GM12878 (cell line): ENCODE results near the gene CPO. TPM values are rescaled to one million over a fixed set of nuclear protein-coding genes. Genes with fewer than 3 reads are reported as not detected.

ENCODE experiments used
- ATAC-seq: fragments of 200-7000 bp; cut with Tn5 transposase; 3 replicates; pipeline ENCODE4 v1.9.1; 2020; ENCODE audit warnings: mild to moderate bottlenecking, moderate library complexity
- BruUV-seq: library from RNA; stranded (reverse); fragments of 400-500 nt; replicated peaks from 2 replicates; lab custom pipeline; 2021; lab: Mats Ljungman, UMichigan
- CTCF ChIA-PET: fragments of 300-600 bp; sonication (Branson Sonifier 250); formaldehyde crosslinking; extraction: SDS; loops from one replicate; lab custom pipeline; 2021; ENCODE audit warnings: inconsistent platforms; lab: Yijun Ruan, JAX
- POLR2A ChIA-PET: fragments of 350-600 bp; formaldehyde crosslinking; extraction: SDS; loops from one replicate; lab custom pipeline; 2021; ENCODE audit warnings: inconsistent platforms; lab: Charles Lee
- RAD21 ChIA-PET: fragments of 300-600 bp; sonication (Branson Sonifier 250); formaldehyde crosslinking; loops from one replicate; lab custom pipeline; 2023; ENCODE audit warnings: antibody characterized with exemption; ENCODE audit not compliant: unreplicated experiment; lab: Charles Lee
- SMC1A ChIA-PET: fragments of 300-600 bp; sonication (Branson Sonifier 250); formaldehyde crosslinking; loops from one replicate; lab custom pipeline; 2023; ENCODE audit not compliant: unreplicated experiment, uncharacterized antibody; lab: Charles Lee
- DNase-seq: peaks from one replicate; pipeline ENCODE4 v3.0.0-alpha.2; 2011; ENCODE audit warnings: low read depth, low spot score
- FAIRE-seq: peaks from 3 replicates; lab custom pipeline; 2011; peaks lifted over from hg19 to GRCh38; lab: Jason Lieb, UNC
- H2AFZ ChIP-seq: 2 replicates; pipeline ENCODE4 v1.6.0; 2011; ENCODE audit warnings: low read depth, low read length, control low read depth; ENCODE audit not compliant: control insufficient read depth
- H3K27ac ChIP-seq: 2 replicates; pipeline ENCODE4 v1.5.1; 2011; ENCODE audit warnings: control low read depth; ENCODE audit not compliant: control insufficient read depth, insufficient read depth
- H3K27me3 ChIP-seq, 2 experiments: replicated peaks in 1 of 2; 2 replicates each; pipeline versions ENCODE4 v1.6.0 to v1.6.1; 2011; ENCODE audit warnings: low read length in 1 of 2; ENCODE audit not compliant: control insufficient read depth in 2 of 2, insufficient read depth in 2 of 2
- H3K36me3 ChIP-seq, 2 experiments: 2 replicates each; pipeline ENCODE4 v1.5.1; 2011; ENCODE audit warnings: low read length in 1 of 2; ENCODE audit not compliant: control insufficient read depth in 2 of 2, insufficient read depth in 2 of 2
- H3K4me1 ChIP-seq: 2 replicates; pipeline ENCODE4 v1.6.1; 2011; ENCODE audit warnings: mild to moderate bottlenecking, low read length, moderate library complexity, mixed read lengths; ENCODE audit not compliant: control insufficient read depth, insufficient read depth
- H3K4me2 ChIP-seq: 2 replicates; pipeline ENCODE4 v1.6.0; 2011; ENCODE audit warnings: control low read depth; ENCODE audit not compliant: control insufficient read depth, insufficient read depth
- H3K4me3 ChIP-seq: fragments of 200-600 bp; sonication (generic); 2 replicates; pipeline ENCODE4 v1.5.1; 2016
- H3K79me2 ChIP-seq: 2 replicates; pipeline ENCODE4 v1.6.0; 2011; ENCODE audit warnings: low read length; ENCODE audit not compliant: control insufficient read depth, insufficient read depth
- H3K9ac ChIP-seq: 2 replicates; pipeline ENCODE4 v1.8.0; 2011; ENCODE audit warnings: low read length, control low read depth, mixed read lengths; ENCODE audit not compliant: control insufficient read depth, insufficient read depth
- H3K9me3 ChIP-seq: replicated peaks from 3 replicates; pipeline ENCODE4 v1.5.1; 2011; ENCODE audit warnings: mild to moderate bottlenecking, low read length; ENCODE audit not compliant: control insufficient read depth, insufficient read depth
- H4K20me1 ChIP-seq: 2 replicates; pipeline ENCODE4 v1.6.0; 2011; ENCODE audit not compliant: control insufficient read depth, insufficient read depth
- BMI1 ChIP-seq: fragments of 450-650 bp; IDR thresholded peaks from 2 replicates; pipeline ENCODE4 v1.6.1; 2016; ENCODE audit warnings: mild to moderate bottlenecking, moderate library complexity, borderline replicate concordance
- CBX3 ChIP-seq: fragments of 200-600 bp; sonication (generic); IDR thresholded peaks from 2 replicates; pipeline ENCODE4 v1.6.1; 2016; ENCODE audit warnings: low read depth, borderline replicate concordance
- CREM ChIP-seq: IDR thresholded peaks from 2 replicates; pipeline ENCODE4 v1.6.1; 2014; ENCODE audit warnings: antibody characterized with exemption, low read depth
- EP300 ChIP-seq, 2 experiments: fragments of 150-350 bp in 1 of 2; IDR thresholded peaks; 2 replicates each; pipeline ENCODE4 v1.6.1; 2011 to 2012; ENCODE audit warnings: low read depth in 2 of 2, low read length in 2 of 2, borderline replicate concordance in 1 of 2, improper control_type of control experiment in 1 of 2, inconsistent platforms in 1 of 2; ENCODE audit not compliant: control insufficient read depth in 1 of 2
- GATAD2B ChIP-seq: fragments of 450-650 bp; conservative IDR thresholded peaks from 2 replicates; pipeline ENCODE4 v1.6.1; 2017; ENCODE audit warnings: low read depth, mild to moderate bottlenecking, moderate library complexity
- HDAC6 ChIP-seq: fragments of 200-600 bp; sonication (generic); IDR thresholded peaks from one replicate; pipeline ENCODE4 v1.8.0; 2017; ENCODE audit warnings: antibody characterized with exemption; ENCODE audit not compliant: unreplicated experiment
- JUND ChIP-seq: IDR thresholded peaks from 2 replicates; pipeline ENCODE4 v1.6.1; 2012; ENCODE audit warnings: low read depth, mild to moderate bottlenecking, low read length, improper control_type of control experiment, moderate library complexity
- KLF5 ChIP-seq: fragments of 450-650 bp; IDR thresholded peaks from 2 replicates; pipeline ENCODE4 v1.6.1; 2014; ENCODE audit warnings: mild to moderate bottlenecking; ENCODE audit not compliant: partially characterized antibody
- NR2C2 ChIP-seq: IDR thresholded peaks from 2 replicates; pipeline ENCODE4 v1.6.1; 2011; ENCODE audit warnings: borderline replicate concordance, low read depth; ENCODE audit not compliant: control insufficient read depth, insufficient read length
- POLR2AphosphoS5 ChIP-seq: IDR thresholded peaks from 2 replicates; pipeline ENCODE4 v1.6.1; 2011; ENCODE audit warnings: mild to moderate bottlenecking, low read length, inconsistent platforms
- WGBS: methylation state at CpG from one replicate; pipeline ENCODE4 v1.1.6; 2016; ENCODE audit warnings: low lambda C conversion rate; ENCODE audit not compliant: insufficient replicate concordance, insufficient coverage; ENCODE audit errors: missing lambda C conversion rate; 5-methylcytosine and 5-hydroxymethylcytosine counted together
- in situ Hi-C: fragments of 300-500 bp; cut with MboI; formaldehyde crosslinking; loops from 9 replicates; pipeline ENCODE4 v1.14.3; 2018; ENCODE audit warnings: mixed read lengths
- intact Hi-C: fragments of 100-400 bp; cut with micrococcal nuclease; formaldehyde crosslinking; loops from one replicate; pipeline ENCODE4 v1.14.2; 2022; ENCODE audit not compliant: unreplicated experiment
- polyA plus RNA-seq, 11 experiments: library from polyadenylated mRNA; depleted of rRNA in 4 of 11; unstranded in 6 of 11; stranded (reverse) in 5 of 11; fragments of >200 nt; fragmentation: Nextera tagmentation in 4 of 11; fragmentation: Illumina TruSeq in 1 of 11; extraction: Ambion mirVana in 4 of 11; extraction: Trizol in 1 of 11; gene quantifications; 1 replicate in 1 of 11; 2 replicates in 10 of 11; pipeline versions ENCODE4 v1.2.1 to v1.2.3, GENCODE V29; 2011 to 2016; ENCODE audit warnings: inconsistent platforms in 2 of 11, missing spikeins in 2 of 11, low read depth in 1 of 11
- total RNA-seq, 4 experiments: library from RNA; depleted of rRNA in 3 of 4; stranded (reverse); fragments of >200 nt in 3 of 4; fragmentation: Illumina TruSeq in 1 of 4; extraction: Trizol in 1 of 4; gene quantifications; 2 replicates each; pipeline versions ENCODE4 v1.2.1 to v1.2.3, GENCODE V29; 2013 to 2021
- TF ChIP-seq, protein P1 (sequence below): fragments of 450-650 bp; IDR thresholded peaks from 2 replicates; pipeline ENCODE4 v1.6.1; 2017; ENCODE audit warnings: mild to moderate bottlenecking, moderate library complexity
- TF ChIP-seq, protein P2 (sequence below): IDR thresholded peaks from 2 replicates; pipeline ENCODE4 v1.6.1; 2011; ENCODE audit warnings: borderline replicate concordance, low read depth, mild to moderate bottlenecking, moderate library complexity, low read length; ENCODE audit not compliant: insufficient read depth, poor library complexity, severe bottlenecking
- TF ChIP-seq, protein P3 (sequence below): fragments of 450-650 bp; IDR thresholded peaks from 2 replicates; pipeline ENCODE4 v1.6.1; 2014; ENCODE audit warnings: mild to moderate bottlenecking

CPO gene
- total and polyA plus RNA-seq, 10 of the 15 experiments (the other 5 are each of a cell fraction or from before 2014, with no cell fraction given): 0.13 to 0.14 TPM; not detected in 8

DNA sequence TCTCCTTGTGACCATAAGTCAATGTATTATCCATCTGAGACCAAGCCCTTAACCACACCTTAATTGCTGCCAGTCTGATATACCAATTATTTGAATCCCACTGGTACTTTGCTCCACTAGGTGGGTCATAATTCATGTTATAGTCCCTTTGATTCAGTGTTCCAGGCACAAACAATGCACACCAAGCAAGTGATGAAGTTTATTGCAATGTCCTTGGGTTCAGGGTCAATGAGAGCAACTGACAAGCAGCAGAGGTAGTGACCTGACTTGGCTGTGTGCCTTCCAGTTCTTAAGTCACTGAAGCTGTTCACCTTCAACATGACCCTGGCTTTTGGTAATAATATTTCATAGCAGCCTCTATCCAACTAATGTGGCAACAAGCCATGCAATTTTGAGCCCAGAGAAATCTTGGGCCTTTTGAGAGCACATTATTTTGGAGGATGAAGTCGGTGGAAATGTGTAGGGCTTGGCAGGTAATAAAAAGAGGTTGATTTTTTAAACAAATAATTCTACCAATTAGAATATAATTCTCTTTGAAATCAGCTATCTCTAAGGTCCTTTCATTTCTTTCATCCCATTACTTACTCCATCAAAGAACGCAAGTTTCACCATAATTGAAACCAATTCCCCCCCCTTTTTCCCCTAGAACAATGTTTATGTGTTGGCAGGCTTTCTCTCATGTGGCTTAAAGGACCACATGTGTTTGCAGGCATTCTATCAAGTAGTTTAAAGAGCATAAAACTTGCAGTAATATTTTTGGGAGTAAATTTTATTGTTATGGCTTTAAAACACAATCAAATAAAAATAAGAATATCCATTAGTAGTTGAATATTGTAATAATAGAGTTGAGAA is 3.1 kb upstream of the CPO start:
- no peaks in the 10 kb centered on the region for H4K20me1 ChIP-seq
- H3K4me2 ChIP-seq: no peak overlapping the region
- H3K27ac ChIP-seq: no peak overlapping the region
- in situ Hi-C loops (no loop called here), intact Hi-C loops (no loop called here)
- FAIRE-seq (no peak), ATAC-seq (no peak), DNase-seq (no peak)
- WGBS: 41% methylated on average over 2 of the region's 2 CpGs
- RAD21 ChIA-PET: no interaction called here
- no TSS peak for BruUV-seq
- H3K36me3 ChIP-seq: no peaks in the 10 kb centered on the region
- H2AFZ ChIP-seq: no peak overlapping the region
- H3K4me1 ChIP-seq: no peaks in the 10 kb centered on the region
- H3K9ac ChIP-seq: no peak overlapping the region
- H3K27me3 ChIP-seq: no peaks in the 10 kb centered on the region
- H3K79me2 ChIP-seq: no peaks in the 10 kb centered on the region
- H3K4me3 ChIP-seq: no peak overlapping the region
- no peaks in the 10 kb centered on the region for H3K9me3 ChIP-seq
- CTCF ChIA-PET: no interaction called here
- POLR2A ChIA-PET: no interaction called here
- SMC1A ChIA-PET: no interaction called here
- TF ChIP-seq BMI1 (no peak), CBX3 (no peak), NR2C2 (no peak), GATAD2B (no peak), EP300 (IDR thresholded peaks at IDR 0.05; ENCODE audit: borderline replicate concordance in 1 of 2, control insufficient read depth in 1 of 2, low read depth in 2 of 2, low read length in 2 of 2) (no peak), JUND (no peak), HDAC6 (no peak), CREM (no peak), KLF5 (no peak), POLR2AphosphoS5 (no peak)
- TF ChIP-seq, protein P1, sequence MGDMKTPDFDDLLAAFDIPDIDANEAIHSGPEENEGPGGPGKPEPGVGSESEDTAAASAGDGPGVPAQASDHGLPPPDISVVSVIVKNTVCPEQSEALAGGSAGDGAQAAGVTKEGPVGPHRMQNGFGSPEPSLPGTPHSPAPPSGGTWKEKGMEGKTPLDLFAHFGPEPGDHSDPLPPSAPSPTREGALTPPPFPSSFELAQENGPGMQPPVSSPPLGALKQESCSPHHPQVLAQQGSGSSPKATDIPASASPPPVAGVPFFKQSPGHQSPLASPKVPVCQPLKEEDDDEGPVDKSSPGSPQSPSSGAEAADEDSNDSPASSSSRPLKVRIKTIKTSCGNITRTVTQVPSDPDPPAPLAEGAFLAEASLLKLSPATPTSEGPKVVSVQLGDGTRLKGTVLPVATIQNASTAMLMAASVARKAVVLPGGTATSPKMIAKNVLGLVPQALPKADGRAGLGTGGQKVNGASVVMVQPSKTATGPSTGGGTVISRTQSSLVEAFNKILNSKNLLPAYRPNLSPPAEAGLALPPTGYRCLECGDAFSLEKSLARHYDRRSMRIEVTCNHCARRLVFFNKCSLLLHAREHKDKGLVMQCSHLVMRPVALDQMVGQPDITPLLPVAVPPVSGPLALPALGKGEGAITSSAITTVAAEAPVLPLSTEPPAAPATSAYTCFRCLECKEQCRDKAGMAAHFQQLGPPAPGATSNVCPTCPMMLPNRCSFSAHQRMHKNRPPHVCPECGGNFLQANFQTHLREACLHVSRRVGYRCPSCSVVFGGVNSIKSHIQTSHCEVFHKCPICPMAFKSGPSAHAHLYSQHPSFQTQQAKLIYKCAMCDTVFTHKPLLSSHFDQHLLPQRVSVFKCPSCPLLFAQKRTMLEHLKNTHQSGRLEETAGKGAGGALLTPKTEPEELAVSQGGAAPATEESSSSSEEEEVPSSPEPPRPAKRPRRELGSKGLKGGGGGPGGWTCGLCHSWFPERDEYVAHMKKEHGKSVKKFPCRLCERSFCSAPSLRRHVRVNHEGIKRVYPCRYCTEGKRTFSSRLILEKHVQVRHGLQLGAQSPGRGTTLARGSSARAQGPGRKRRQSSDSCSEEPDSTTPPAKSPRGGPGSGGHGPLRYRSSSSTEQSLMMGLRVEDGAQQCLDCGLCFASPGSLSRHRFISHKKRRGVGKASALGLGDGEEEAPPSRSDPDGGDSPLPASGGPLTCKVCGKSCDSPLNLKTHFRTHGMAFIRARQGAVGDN: no peak
- TF ChIP-seq, protein P2, sequence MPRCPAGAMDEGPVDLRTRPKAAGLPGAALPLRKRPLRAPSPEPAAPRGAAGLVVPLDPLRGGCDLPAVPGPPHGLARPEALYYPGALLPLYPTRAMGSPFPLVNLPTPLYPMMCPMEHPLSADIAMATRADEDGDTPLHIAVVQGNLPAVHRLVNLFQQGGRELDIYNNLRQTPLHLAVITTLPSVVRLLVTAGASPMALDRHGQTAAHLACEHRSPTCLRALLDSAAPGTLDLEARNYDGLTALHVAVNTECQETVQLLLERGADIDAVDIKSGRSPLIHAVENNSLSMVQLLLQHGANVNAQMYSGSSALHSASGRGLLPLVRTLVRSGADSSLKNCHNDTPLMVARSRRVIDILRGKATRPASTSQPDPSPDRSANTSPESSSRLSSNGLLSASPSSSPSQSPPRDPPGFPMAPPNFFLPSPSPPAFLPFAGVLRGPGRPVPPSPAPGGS: no peak
- TF ChIP-seq, protein P3, sequence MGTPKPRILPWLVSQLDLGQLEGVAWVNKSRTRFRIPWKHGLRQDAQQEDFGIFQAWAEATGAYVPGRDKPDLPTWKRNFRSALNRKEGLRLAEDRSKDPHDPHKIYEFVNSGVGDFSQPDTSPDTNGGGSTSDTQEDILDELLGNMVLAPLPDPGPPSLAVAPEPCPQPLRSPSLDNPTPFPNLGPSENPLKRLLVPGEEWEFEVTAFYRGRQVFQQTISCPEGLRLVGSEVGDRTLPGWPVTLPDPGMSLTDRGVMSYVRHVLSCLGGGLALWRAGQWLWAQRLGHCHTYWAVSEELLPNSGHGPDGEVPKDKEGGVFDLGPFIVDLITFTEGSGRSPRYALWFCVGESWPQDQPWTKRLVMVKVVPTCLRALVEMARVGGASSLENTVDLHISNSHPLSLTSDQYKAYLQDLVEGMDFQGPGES: no peak
